GM23248 (cell line): Measurements from ENCODE around the gene ASRGL1.

ENCODE experiments used
- EZH2 ChIP-seq: fragments of 200-600 bp; sonication (generic); IDR thresholded peaks from 2 replicates; pipeline ENCODE4 v1.6.1; 2018; ENCODE audit warnings: antibody characterized with exemption, mild to moderate bottlenecking; ENCODE audit not compliant: insufficient read depth, poor library complexity, severe bottlenecking
- EZH2phosphoT487 ChIP-seq: fragments of 200-600 bp; sonication (generic); IDR thresholded peaks from 2 replicates; pipeline ENCODE4 v1.6.1; 2018; ENCODE audit warnings: antibody characterized with exemption, moderate library complexity, mild to moderate bottlenecking, low read depth; ENCODE audit not compliant: insufficient read depth

DNA sequence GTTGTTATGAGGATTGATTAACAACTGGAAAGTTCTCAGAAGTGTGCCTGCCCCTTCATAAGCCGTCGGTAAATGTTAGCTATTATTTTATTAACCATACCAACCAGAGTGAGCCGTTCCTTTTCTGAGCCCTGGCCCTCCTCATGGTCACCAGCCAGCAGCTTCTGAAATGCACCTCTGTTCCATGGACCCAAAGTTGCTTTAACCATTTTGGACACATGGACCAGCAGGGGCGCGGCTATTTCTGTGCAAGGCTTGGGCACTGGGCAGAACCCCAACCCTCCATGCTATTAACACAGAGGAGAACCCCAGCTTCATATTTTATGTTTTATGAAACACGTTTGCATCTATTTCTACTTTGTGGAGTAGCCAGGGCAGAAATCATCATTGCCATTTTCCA, 63.0 kb downstream of the ASRGL1 start:
- no peak for TF ChIP-seq EZH2
- TF ChIP-seq EZH2phosphoT487 = no peak
